ENCODE results near the gene HIVEP3. TPM values are rescaled to one million over a fixed set of nuclear protein-coding genes. Genes with fewer than 3 reads are reported as not detected.
A peak's percentile ranks its signal among the peaks of the same experiment; 100 is the strongest.

HIVEP3 gene
- total RNA-seq, 4 donors from 2014 or later = 1.4 to 3.0 (median 2.3) TPM

GRCh38 chr1:41919764-41920397, 1.2 kb upstream of the HIVEP3 start:
- Histone ChIP-seq H3K27me3 (no peaks in the 10 kb centered on the region), H3K27ac (replicated peaks in 1 of 4) (no peak overlapping the region), H3K9me3 (no peaks in the 10 kb centered on the region), H3K4me1 (peaks cover 21 to 46% (median 37%) of the 10 kb centered on the region in 4 donors), H3K36me3 (no peaks in the 10 kb centered on the region), H3K4me3 (peak overlapping the region in 1 of 4 donors; percentile 33)
- no peak for DNase-seq (ENCODE audit: extremely low spot score)
- intact Hi-C loops (cut with DNase I) = loop anchor here (10.0 kb wide), 1 partner anchor 115 kb away; no protein-coding TSS in a partner anchor
- whole genome bisulfite sequencing = 44% methylated on average over 14 of the region's 18 CpGs
- TF ChIP-seq EP300 (IDR thresholded peaks at IDR 0.05) = no peak

- intact Hi-C loops (cut with DNase I) = loop anchor here (10.0 kb wide), 1 partner anchor 116 kb away; no protein-coding TSS in a partner anchor
Observed at GRCh38 chr1:41919131-41919530, 409 bp upstream of the HIVEP3 start.

GRCh38 chr1:41917835-41918449, 780 bp downstream of the HIVEP3 start:
- intact Hi-C loops (cut with DNase I) = loop anchor here (10.0 kb wide), 1 partner anchor 117 kb away; no protein-coding TSS in a partner anchor
- TF ChIP-seq CTCF (IDR thresholded peaks at IDR 0.05) (peak in 1 of 3 experiments; percentile 2), POLR2AphosphoS5 (IDR thresholded peaks at IDR 0.05) (no peak)
- Histone ChIP-seq H3K36me3 (no peaks in the 10 kb centered on the region), H3K27ac (replicated peaks in 1 of 4) (peak overlapping the region; percentile 18 to 71 (median 56)), H3K27me3 (no peaks in the 10 kb centered on the region), H3K9me3 (no peaks in the 10 kb centered on the region), H3K4me1 (peaks cover 21 to 46% (median 37%) of the 10 kb centered on the region in 4 donors), H3K4me3 (peak overlapping the region; percentile 66 to 71 (median 68))
- 0% methylated on average over 11 of the region's 53 CpGs for WGBS
- peak; percentile 29 for DNase-seq (ENCODE audit: extremely low spot score)

More at GRCh38 chr1:41919131-41919530, 409 bp upstream of the HIVEP3 start:
- Histone ChIP-seq H3K9me3 (no peaks in the 10 kb centered on the region), H3K4me3 (no peak overlapping the region), H3K27me3 (no peaks in the 10 kb centered on the region), H3K27ac (replicated peaks in 1 of 4) (no peak overlapping the region), H3K4me1 (peaks cover 21 to 46% (median 37%) of the 10 kb centered on the region in 4 donors), H3K36me3 (no peaks in the 10 kb centered on the region)
- WGBS = 66% methylated on average over 9 of the region's 9 CpGs
- no peak for DNase-seq (ENCODE audit: extremely low spot score)
- TF ChIP-seq EP300 (IDR thresholded peaks at IDR 0.05) (no peak), POLR2A (IDR thresholded peaks at IDR 0.05; ENCODE audit: low read depth) (no peak), CTCF (IDR thresholded peaks at IDR 0.05) (no peak), POLR2AphosphoS5 (IDR thresholded peaks at IDR 0.05) (no peak)

GRCh38 chr1:41917076-41917475, 1.6 kb downstream of the HIVEP3 start:
- H3K9me3 ChIP-seq = no peaks in the 10 kb centered on the region
- intact Hi-C loops (cut with DNase I) = loop anchor here (10.0 kb wide), 1 partner anchor 118 kb away; no protein-coding TSS in a partner anchor
- peak overlapping the region in 3 of 4 donors; percentile 66 to 71 (median 66) for H3K4me3 ChIP-seq
- no peaks in the 10 kb centered on the region for H3K27me3 ChIP-seq
- TF ChIP-seq POLR2A (IDR thresholded peaks at IDR 0.05; ENCODE audit: low read depth) = no peak
- TF ChIP-seq CTCF (IDR thresholded peaks at IDR 0.05) = no peak
- no peak for TF ChIP-seq POLR2AphosphoS5 (IDR thresholded peaks at IDR 0.05)
- no peak for TF ChIP-seq EP300 (IDR thresholded peaks at IDR 0.05)
- no peak overlapping the region for H3K27ac ChIP-seq (replicated peaks in 1 of 4)
- WGBS = 55% methylated on average over 7 of the region's 7 CpGs
- peaks cover 21 to 46% (median 37%) of the 10 kb centered on the region in 4 donors for H3K4me1 ChIP-seq
- DNase-seq (ENCODE audit: extremely low spot score) = peak; percentile 42
- H3K36me3 ChIP-seq = no peaks in the 10 kb centered on the region

GRCh38 chr1:41915786-41916571, 2.7 kb downstream of the HIVEP3 start:
- H3K36me3 ChIP-seq = no peaks in the 10 kb centered on the region
- H3K9me3 ChIP-seq = no peaks in the 10 kb centered on the region
- 92% methylated on average over 4 of the region's 4 CpGs for WGBS
- H3K4me1 ChIP-seq = peaks cover 21 to 46% (median 37%) of the 10 kb centered on the region in 4 donors
- intact Hi-C loops (cut with DNase I) = loop anchor here (10.0 kb wide), 1 partner anchor 119 kb away; no protein-coding TSS in a partner anchor
- DNase-seq (ENCODE audit: extremely low spot score) = peak; percentile 66
- no peak overlapping the region for H3K4me3 ChIP-seq
- TF ChIP-seq POLR2AphosphoS5 (IDR thresholded peaks at IDR 0.05) = no peak
- no peak for TF ChIP-seq CTCF (IDR thresholded peaks at IDR 0.05)
- no peak for TF ChIP-seq EP300 (IDR thresholded peaks at IDR 0.05)
- TF ChIP-seq POLR2A (IDR thresholded peaks at IDR 0.05; ENCODE audit: low read depth) = no peak
- H3K27me3 ChIP-seq = no peaks in the 10 kb centered on the region
- no peak overlapping the region for H3K27ac ChIP-seq (replicated peaks in 1 of 4)
